Lower leg skin (tissue), 3 donors: Measurements from ENCODE around the gene KIF17.

Source experiments
- CTCF ChIP-seq, 3 donors: fragments of 450-650 bp; IDR thresholded peaks; one replicate each; pipeline ENCODE4 v1.5.1; 2016; ENCODE audit warnings: antibody characterized with exemption in 3 of 3, mild to moderate bottlenecking in 3 of 3, moderate library complexity in 2 of 3
- POLR2A ChIP-seq, 2 donors: fragments of 450-650 bp; IDR thresholded peaks; one replicate each; pipeline ENCODE4 v1.6.1; 2016 to 2017; ENCODE audit warnings: antibody characterized with exemption in 2 of 2, mild to moderate bottlenecking in 1 of 2, moderate library complexity in 1 of 2

DNA sequence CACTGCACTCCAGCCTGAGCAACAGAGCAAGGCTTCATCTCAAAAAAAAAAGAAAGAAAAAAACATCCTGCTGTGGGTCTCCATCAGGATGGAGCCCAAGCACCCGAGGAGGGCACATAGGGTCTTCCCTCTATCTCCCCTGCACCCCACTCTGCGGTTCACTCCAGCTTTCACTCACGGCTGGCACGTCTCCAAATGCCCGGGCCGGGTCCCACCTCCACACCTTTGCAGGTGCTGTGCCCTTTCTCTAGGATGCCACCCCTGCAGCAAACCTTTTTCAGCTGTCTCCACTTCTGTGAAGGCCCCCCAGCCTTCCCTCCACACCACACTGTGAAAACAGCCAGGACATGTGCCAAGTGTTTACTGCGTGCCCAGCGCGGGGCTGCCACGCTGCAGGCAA, 34.2 kb downstream of the KIF17 start:
- TF ChIP-seq CTCF (IDR thresholded peaks at IDR 0.05) (no peak), POLR2A (IDR thresholded peaks at IDR 0.05) (no peak)
